KBM-7 (cell line): ENCODE results near the gene WDR20.

ENCODE experiments used
- DNase-seq: peaks from one replicate; pipeline ENCODE4 v3.0.0-alpha.2; 2015
- in situ Hi-C: fragments of 300-500 bp; cut with MboI; formaldehyde crosslinking; loops from 2 replicates; pipeline ENCODE4 v1.14.3; 2020; ENCODE audit warnings: low sequenced_read_pairs, low pct_unique_long_range_greater_than_20kb, mixed read lengths

WDR20 gene

DNA sequence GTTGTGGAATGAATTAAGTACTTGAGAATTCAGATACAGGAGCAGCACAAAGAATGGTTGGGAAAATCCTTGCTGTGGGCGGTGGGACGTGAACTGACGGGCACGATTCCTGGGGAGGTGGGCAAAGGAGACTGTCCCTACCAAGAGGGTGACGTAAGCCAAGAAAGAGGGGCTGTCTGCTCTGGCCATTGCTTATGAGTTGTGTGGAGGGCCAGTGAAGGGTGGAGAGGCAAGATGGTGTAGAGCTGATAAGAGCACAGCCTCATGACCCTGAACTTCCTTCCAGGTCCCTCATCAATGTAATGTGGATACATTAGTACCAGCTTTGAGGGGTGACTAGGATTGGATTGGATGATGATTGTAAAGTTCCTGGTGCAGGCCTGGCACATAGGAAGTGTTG, 50.2 kb downstream of the WDR20 start:
- no peak for DNase-seq
- in situ Hi-C loops: no loop called here

DNA sequence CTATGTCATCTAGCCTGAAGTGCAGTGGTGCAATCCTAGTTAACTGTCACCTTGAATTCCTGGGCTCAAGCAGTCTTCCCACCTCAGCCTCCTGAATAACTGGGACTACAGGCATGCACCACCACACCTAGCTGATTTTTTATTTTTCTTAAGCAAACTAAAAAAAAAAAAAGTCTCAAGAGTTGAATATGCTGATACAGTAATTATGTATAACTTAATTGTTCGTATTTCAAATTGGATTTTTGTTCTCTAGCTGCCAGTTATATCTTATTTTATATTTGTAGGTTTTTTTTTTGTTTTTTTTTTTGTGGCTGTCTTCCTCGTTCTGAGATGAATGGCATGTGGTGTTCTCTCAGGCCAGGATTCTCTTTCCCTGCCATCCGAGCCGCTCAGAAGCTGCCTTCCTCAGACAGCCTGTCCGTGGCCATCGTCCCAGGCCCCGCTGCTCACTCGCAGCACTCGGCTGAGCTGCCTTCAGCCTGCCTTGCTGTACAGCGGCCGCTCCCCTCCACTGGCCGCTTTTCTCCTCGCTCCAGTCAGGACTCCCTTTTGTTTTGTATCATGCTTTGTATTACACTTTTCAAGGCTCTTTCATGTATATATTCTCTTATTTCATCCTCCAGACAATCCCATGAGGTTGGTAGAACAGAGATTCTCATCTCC, 53.3 kb downstream of the WDR20 start:
- in situ Hi-C loops: no loop called here
- no peak for DNase-seq

DNA sequence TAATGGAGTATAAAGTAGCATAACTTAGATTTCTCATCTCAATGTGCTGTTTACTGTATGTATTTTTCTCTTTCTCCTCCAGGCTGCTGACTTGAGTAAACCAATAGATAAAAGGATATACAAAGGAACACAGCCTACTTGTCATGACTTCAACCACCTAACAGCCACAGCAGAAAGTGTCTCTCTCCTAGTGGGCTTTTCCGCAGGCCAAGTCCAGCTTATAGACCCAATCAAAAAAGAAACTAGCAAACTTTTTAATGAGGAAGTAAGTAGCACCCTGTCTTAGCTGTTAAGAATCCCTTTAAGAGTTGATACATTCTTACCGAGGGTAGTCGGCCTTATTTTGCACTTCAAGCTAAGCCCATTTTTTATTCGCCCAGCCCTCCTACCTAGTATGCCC, 55.2 kb downstream of the WDR20 start:
- in situ Hi-C loops: no loop called here
- no peak for DNase-seq

GRCh38 chr14:102195446-102195845, 55.7 kb downstream of the WDR20 start:
- in situ Hi-C loops: no loop called here
- no peak for DNase-seq

GRCh38 chr14:102196039-102196901, 56.6 kb downstream of the WDR20 start:
- in situ Hi-C loops: no loop called here
- DNase-seq: no peak

- no peak for DNase-seq
- in situ Hi-C loops: no loop called here
Measured at GRCh38 chr14:102196902-102197230, 57.2 kb downstream of the WDR20 start.

- in situ Hi-C loops: no loop called here
- no peak for DNase-seq
Measured at GRCh38 chr14:102197317-102197853, 57.7 kb downstream of the WDR20 start.

DNA sequence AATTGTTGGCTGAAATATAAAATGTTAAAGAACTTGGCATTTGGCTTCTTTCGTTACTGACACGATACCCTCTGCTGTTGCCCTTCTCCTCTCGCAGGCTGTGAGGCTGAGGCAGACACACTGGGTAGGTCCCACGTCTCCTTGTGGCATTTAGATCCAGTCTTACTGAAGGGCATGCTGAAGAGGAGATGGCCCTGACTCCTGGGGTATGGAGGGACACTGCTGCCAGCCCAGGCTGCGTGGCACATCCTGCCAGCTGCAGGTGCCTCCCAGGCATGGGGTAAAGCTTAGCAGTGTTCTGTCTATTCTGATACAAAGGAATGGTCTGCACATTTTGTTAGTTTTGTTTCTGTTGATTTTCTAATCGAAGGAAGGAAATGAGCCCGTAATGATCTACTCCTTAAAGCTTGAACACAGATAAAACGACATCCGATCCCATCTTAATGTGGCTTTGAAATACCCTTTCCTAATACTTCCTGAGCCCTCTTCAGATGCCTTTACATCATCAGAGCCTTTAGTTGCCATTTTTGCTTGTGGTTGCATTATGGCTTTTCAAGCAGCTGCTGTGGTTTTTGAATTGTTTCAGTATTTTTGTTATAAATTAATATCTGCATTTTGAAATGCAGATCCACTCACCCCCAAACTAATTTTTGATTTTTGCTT, 61.1 kb downstream of the WDR20 start:
- DNase-seq: no peak
- in situ Hi-C loops: no loop called here

- in situ Hi-C loops: no loop called here
- DNase-seq: no peak
Measured at GRCh38 chr14:102201353-102201738, 61.6 kb downstream of the WDR20 start.

DNA sequence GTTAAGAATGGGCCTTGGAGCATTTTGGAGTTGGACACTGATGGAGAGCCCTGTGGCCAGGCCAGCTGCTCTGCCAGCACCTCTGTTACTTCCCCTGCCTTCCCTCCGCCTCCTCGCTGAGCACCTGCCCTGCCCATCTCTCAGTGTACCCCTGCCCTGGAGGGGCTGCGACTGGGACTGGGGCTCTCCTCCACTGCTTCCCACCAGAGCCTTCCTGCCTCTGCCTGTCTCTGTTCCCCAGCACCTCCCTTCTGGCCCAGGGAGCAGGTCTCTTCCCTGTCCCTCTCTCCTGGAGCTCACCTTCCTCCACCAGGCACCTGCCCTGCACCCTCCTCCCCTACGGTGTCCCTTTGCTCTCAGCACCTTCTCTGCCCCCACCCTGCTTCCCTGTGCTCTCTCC, 62.1 kb downstream of the WDR20 start:
- in situ Hi-C loops: no loop called here
- no peak for DNase-seq

GRCh38 chr14:102202944-102203343, 63.2 kb downstream of the WDR20 start:
- in situ Hi-C loops: no loop called here
- DNase-seq: no peak

GRCh38 chr14:102203382-102203781, 63.7 kb downstream of the WDR20 start:
- in situ Hi-C loops: no loop called here

DNA sequence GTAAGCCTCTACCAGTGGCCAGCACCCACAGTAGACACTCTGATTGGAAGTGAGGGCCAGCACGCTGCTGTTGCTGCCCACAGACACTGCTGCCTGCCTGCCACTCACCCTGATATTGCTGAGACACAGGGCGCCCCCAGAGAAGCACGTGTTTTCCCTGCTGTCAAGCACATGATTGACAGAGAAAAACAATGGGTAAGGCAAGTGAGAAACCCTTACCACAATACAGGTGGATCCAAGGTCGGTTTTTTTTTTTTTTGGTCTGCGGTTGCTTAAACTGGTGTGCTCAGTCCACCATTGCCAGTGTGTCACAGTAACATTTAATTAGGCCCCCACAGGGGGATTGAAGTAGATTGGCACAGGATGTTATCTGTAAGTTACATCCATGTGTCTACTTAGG, 65.9 kb downstream of the WDR20 start:
- in situ Hi-C loops: no loop called here
- DNase-seq: no peak

More at GRCh38 chr14:102203382-102203781, 63.7 kb downstream of the WDR20 start:
- DNase-seq: no peak

GRCh38 chr14:102206918-102207317, 67.2 kb downstream of the WDR20 start:
- in situ Hi-C loops: no loop called here
- DNase-seq: no peak

DNA sequence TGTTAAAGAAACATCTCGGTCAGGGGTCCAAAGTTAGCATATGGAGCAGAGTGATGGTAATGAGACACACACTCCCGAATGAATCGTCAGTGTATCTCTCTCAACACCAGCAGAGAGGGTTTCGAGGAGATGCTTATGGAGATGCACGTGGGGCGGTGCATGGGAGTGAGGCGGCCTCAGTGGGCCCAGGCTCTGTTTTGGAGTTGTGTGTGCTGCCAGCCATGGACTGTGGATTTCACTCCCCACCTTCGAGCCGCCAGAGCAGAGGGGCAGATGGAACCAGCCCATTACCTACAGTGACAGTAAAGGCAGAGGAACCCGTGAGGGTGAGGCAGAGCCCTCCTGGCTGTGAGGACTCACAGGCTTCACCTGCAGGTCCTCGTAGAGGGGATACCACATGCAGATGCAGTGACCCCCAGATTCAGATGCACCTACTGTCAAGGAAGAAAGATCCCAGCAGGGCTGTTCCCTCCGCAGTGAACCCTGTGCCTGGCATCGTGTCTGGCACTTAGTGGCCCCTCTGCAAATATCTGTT, 68.2 kb downstream of the WDR20 start:
- no peak for DNase-seq
- in situ Hi-C loops: no loop called here

DNA sequence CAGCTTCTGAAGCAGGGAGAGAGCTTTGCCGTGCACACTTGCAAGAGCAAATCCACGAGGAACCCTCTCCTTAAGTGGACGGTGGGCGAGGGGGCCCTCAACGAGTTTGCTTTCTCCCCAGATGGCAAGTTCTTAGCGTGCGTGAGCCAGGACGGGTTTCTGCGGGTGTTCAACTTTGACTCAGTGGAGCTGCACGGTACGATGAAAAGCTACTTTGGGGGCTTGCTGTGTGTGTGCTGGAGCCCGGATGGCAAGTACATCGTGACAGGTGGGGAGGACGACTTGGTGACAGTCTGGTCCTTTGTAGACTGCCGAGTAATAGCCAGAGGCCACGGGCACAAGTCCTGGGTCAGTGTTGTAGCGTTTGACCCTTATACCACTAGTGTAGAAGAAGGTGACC, 69.0 kb downstream of the WDR20 start:
- in situ Hi-C loops: no loop called here

DNA sequence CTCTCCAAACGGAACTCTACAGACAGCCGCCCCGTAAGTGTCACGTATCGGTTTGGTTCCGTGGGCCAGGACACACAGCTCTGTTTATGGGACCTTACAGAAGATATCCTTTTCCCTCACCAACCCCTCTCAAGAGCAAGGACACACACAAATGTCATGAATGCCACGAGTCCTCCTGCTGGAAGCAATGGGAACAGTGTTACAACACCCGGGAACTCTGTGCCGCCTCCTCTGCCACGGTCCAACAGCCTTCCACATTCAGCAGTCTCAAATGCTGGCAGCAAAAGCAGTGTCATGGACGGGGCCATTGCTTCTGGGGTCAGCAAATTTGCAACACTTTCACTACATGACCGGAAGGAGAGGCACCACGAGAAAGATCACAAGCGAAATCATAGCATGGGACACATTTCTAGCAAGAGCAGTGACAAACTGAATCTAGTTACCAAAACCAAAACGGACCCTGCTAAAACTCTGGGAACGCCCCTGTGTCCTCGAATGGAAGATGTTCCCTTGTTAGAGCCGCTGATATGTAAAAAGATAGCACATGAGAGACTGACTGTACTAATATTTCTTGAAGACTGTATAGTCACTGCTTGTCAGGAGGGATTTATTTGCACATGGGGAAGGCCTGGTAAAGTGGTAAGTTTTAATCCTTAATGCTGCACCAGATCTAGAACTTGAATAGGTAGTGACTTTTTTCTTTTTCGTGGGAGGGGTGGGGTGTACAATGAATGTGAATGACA, 69.7 kb downstream of the WDR20 start:
- in situ Hi-C loops: no loop called here
- DNase-seq: no peak

More for the DNA sequence above, 69.0 kb downstream of the WDR20 start:
- DNase-seq: no peak

- DNase-seq: no peak
- in situ Hi-C loops: no loop called here
Measured at GRCh38 chr14:102210421-102211042, 70.8 kb downstream of the WDR20 start.

DNA sequence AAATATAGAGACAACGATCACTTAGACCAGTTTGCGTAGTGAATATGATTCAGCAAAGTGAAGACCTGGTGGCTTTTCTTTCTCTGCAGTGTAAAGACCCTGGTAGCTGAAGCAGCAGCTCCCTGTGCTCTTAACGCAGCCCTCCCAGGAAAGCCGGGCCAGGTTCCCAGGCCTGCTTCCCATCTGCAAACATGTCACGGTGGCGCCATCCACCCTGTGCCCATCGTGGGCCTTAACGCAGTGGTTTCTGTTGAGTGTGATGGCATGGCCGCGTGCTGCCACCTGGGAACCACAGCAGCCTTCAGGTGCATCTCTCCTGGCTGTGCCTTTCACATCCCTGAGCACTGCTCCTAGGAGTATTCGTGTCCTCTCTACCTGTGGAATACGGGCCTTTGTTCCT, 71.5 kb downstream of the WDR20 start:
- DNase-seq: no peak
- in situ Hi-C loops: no loop called here
